Stimulated activated CD8-positive, alpha-beta memory T cell treated with anti-CD3 and anti-CD28 coated beads, Interleukin-7, amount 100 ng/mL, for 4 hours (primary cell): ENCODE measurements around the gene WIF1.

Experiments
- DNase-seq, 2 donors: peaks; one replicate each; pipeline ENCODE4 v3.0.0-alpha.2; 2020; ENCODE audit warnings: low read depth in 2 of 2

Gene WIF1

GRCh38 chr12:65022960-65023359, 98.1 kb downstream of the WIF1 start:
- no peak for DNase-seq

GRCh38 chr12:65022421-65022820, 98.7 kb downstream of the WIF1 start:
- DNase-seq, result no peak

- DNase-seq, result no peak
Measured at GRCh38 chr12:65019696-65020234, 101.3 kb downstream of the WIF1 start.

- DNase-seq, result no peak
Measured at GRCh38 chr12:65016881-65017650, 104.0 kb downstream of the WIF1 start.

GRCh38 chr12:65015850-65016249, 105.3 kb downstream of the WIF1 start:
- no peak for DNase-seq

- DNase-seq, result no peak
Measured at GRCh38 chr12:65014504-65015271, 106.4 kb downstream of the WIF1 start.

- no peak for DNase-seq
Measured at GRCh38 chr12:65010437-65010836, 110.7 kb downstream of the WIF1 start.

GRCh38 chr12:65005716-65006115, 115.4 kb downstream of the WIF1 start:
- DNase-seq, result no peak

- no peak for DNase-seq
Measured at GRCh38 chr12:65004270-65004669, 116.8 kb downstream of the WIF1 start.
